Stimulated activated CD8-positive, alpha-beta memory T cell treated with anti-CD3 and anti-CD28 coated beads, Interleukin-7, amount 100 ng/mL, for 1 hour (primary cell): ENCODE data around the gene PREX1.

Experiments used
- DNase-seq, 2 donors: peaks; one replicate each; pipeline ENCODE4 v3.0.0-alpha.2; 2020; ENCODE audit warnings: low read depth in 2 of 2

The PREX1 gene

GRCh38 chr20:48586730-48587129, 241.1 kb downstream of the PREX1 start:
- no peak for DNase-seq

DNA sequence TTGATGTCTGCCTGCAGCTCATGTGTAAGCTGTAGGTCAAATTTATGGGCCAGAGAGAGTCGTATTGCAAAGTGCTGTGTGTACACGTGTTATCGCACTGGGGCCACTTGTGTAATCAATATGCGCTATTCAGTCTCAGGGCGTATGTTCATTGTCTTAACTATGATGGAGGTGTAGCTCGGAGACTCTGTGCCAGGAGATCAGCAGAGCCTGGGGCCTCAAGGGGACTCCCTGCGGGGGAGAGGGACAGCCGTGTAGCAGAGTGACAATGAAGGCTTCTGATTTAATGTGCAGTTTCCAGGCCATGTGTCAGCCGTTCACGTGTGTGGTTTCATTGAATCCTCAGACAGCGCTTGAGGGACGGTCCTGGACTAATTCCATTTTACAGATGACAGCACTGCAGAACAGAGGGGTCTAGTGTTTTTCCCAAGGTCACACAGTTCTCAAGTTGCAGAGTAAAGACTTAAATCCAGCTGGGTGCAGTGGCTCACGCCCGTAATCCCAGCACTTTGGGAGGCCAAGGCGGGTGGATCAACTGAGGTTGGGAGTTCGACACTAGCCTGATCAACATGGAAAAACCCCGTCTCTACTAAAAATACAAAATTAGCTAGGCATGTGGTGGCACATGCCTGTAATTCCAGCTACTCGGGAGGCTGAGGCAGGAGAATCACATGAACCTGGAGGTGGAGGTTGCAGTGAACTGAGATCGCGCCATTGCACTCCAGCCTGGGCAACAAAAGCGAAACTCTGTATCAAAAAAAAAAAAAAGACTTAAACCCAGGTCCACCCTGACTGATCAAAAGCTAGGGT, 242.5 kb downstream of the PREX1 start:
- no peak for DNase-seq

DNA sequence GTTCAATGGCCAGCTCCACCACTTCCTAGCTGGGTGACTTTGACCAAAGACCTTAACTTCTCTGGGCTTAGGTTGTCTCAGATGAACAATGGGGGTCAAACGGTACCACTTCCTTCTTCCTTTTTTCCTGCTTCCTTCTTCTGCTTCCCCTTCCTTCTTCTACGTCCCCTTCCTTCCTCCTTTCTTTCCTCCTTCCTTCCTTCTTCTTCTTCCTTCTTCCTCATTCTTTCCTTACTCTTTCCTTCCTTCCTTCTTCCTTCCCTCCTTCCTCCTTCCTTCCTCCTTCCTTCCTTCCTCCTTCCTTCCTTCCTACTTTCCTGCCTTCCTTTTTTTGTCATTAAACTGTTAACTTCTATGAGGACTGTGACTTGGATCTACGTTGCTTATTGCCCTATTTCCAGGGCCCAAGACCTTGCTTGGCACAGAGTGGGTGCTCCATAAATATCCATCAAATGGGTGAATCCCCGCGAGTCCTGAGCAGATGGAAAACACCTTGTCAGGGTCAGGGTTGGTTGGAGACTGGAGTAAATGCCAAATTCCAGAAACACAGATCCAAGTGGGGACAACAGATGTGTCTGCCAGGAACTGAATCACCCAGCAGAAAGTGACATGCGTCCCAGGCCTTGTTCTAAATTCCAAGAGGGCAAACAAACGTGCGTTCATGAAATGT, 243.3 kb downstream of the PREX1 start:
- no peak for DNase-seq

DNA sequence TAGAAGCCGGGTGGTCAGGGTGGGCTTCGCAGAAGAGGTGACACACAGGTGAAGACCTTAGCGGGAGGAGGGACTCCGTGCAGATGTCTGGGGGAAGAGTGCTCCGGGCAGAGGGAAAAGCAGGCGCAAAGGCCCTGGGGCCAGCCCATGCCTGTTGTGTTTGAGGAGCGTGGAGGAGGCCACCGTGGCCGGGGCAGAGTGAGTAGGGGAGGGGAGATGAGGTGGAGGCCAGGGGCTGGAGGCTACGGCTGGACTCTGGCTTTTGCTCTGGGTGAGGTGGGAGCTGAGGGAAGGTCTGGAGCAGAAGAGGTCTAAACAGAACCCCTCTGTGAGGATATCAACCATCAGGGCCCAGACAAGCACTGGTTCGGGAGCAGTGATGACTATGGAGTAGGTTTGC, 244.0 kb downstream of the PREX1 start:
- DNase-seq, result no peak

DNA sequence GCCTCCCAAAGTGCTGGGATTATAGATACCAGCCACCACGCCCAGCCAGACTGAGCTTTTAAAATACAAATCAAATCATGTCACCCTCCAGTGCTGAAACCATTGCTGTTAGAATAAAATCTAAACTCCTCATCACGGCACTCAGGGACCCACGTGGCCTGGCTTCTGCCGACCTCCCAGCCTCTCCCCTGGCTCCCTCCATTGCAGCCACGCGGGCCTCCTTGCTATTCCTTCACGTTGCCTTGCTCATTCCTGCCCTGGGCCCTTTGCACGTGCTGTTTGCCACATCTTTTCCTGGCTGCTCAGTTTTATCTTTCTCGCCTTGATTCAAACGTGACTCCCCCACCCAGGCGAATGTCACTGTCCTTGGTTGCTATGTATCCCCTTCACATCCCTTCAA, 244.6 kb downstream of the PREX1 start:
- DNase-seq, result no peak

GRCh38 chr20:48582673-48582985, 245.2 kb downstream of the PREX1 start:
- DNase-seq, result no peak

- no peak for DNase-seq
These were observed 246.6 kb downstream of the PREX1 start for GRCh38 chr20:48581167-48581566.

DNA sequence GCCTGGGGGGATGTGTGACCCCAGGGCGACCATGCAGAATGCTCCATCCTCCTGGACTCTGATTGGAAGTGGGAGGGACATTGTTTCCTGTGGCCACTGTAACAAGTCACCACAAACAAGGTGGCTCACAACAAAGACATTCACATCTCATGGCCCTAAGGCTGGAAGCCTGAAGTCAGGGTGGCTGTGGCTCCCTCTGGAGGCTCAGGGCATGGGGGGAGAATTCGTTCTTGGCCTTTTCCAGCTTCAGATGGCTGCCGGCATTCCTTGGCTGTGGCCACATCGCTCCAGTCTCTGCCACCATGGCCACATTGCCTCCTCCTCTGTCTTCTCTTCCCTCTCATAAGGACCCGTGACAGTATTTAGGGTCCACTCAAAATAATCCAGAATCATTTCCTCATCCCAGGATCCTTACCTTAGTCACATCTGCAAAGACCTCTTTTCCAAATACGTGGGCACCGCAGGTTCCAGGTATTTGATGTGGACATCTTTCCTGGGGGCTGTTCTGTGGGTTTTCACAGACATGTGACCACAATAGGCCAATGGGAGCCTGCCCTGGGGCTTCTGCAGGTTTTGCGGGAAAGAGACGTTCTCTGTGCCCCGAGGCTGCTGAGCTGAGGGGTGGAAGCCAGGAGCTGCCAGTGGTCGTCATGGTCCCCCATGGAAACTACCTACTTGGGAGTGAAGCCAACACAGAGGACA, 249.3 kb downstream of the PREX1 start:
- DNase-seq, result no peak

GRCh38 chr20:48577557-48577956, 250.2 kb downstream of the PREX1 start:
- no peak for DNase-seq

GRCh38 chr20:48574383-48574782, 253.4 kb downstream of the PREX1 start:
- DNase-seq, result no peak
